Type B pancreatic cell (in vitro differentiated cells): ENCODE data around the gene MAPK8. TPM values are rescaled to one million over a fixed set of nuclear protein-coding genes. Genes with fewer than 3 reads are reported as not detected.

Experiments used
- DNase-seq: peaks from one replicate; pipeline ENCODE4 v3.0.0; 2021; ENCODE audit warnings: mixed read lengths; ENCODE audit not compliant: unreplicated experiment; ENCODE audit errors: extremely low spot score
- H3K27ac Mint-ChIP-seq: 2 replicates; pipeline ENCODE4 v1.8.0; 2021; ENCODE audit warnings: mild to moderate bottlenecking, mixed read lengths
- H3K27me3 Mint-ChIP-seq: 2 replicates; pipeline ENCODE4 v1.8.0; 2021; ENCODE audit warnings: mixed read lengths
- H3K36me3 Mint-ChIP-seq: 2 replicates; pipeline ENCODE4 v1.8.0; 2021; ENCODE audit warnings: mixed read lengths
- H3K4me1 Mint-ChIP-seq: one replicate; pipeline ENCODE4 v1.8.0; 2021; ENCODE audit warnings: mixed read lengths; ENCODE audit not compliant: unreplicated experiment
- H3K4me3 Mint-ChIP-seq: 2 replicates; pipeline ENCODE4 v1.8.0; 2021; ENCODE audit warnings: mild to moderate bottlenecking, mixed read lengths
- H3K9me3 Mint-ChIP-seq: 2 replicates; pipeline ENCODE4 v1.8.0; 2021; ENCODE audit warnings: mixed read lengths
- total RNA-seq: library from RNA; stranded (reverse); gene quantifications from 2 replicates; pipeline ENCODE4 v1.2.1, GENCODE V29; 2021; ENCODE audit warnings: low replicate concordance
- TF ChIP-seq, protein P1 (sequence below): fragments of 200-600 bp; sonication (generic); conservative IDR thresholded peaks from 2 replicates; pipeline ENCODE4 v1.5.0; 2021; ENCODE audit warnings: antibody characterized with exemption, mild to moderate bottlenecking

The MAPK8 gene
- total RNA-seq, 1 donor from 2014 or later = 48.4 TPM

DNA sequence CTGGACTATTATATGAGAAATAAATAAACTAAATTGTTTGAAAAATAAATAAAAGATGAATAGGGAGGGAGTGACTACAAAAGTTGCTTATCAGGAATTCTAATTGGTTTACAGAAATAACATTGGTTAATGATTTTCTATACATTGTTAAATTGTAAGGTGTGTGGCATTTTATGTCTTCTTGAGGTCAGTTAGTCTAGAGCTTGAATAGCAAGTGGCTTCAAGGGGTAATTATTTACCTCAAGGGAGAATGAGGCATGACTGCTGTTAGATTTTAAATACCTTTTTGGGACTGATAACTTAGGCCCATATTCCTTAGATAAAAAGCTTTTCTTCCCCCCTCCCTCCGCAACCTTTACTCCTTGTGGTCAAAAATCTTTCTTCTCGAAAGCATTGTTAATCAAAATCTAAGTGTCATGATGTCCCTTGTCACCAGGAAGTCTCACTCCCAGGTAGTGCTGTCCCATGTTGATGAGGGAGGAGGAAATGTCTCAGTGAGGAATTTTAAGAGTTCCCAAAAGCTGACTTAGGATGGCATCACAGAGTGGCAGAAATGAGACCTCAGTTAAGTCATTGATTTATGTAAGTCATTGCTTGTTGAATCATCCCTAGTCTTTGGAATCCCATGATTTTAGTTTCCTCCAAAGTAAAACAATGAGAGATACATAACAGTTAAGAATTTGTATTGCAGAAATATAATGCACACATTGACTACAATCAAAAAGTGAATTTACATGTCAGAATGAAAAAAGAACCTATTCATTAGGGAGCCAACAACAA, 71.5 kb downstream of the MAPK8 start:
- H3K27ac Mint-ChIP-seq = no peak overlapping the region
- no peaks in the 10 kb centered on the region for H3K4me1 Mint-ChIP-seq
- no peak overlapping the region for H3K4me3 Mint-ChIP-seq
- no peaks in the 10 kb centered on the region for H3K27me3 Mint-ChIP-seq
- H3K9me3 Mint-ChIP-seq = peaks cover 11% of the 10 kb centered on the region
- peaks cover 3% of the 10 kb centered on the region for H3K36me3 Mint-ChIP-seq
- no peak for DNase-seq
- TF ChIP-seq, protein P1, sequence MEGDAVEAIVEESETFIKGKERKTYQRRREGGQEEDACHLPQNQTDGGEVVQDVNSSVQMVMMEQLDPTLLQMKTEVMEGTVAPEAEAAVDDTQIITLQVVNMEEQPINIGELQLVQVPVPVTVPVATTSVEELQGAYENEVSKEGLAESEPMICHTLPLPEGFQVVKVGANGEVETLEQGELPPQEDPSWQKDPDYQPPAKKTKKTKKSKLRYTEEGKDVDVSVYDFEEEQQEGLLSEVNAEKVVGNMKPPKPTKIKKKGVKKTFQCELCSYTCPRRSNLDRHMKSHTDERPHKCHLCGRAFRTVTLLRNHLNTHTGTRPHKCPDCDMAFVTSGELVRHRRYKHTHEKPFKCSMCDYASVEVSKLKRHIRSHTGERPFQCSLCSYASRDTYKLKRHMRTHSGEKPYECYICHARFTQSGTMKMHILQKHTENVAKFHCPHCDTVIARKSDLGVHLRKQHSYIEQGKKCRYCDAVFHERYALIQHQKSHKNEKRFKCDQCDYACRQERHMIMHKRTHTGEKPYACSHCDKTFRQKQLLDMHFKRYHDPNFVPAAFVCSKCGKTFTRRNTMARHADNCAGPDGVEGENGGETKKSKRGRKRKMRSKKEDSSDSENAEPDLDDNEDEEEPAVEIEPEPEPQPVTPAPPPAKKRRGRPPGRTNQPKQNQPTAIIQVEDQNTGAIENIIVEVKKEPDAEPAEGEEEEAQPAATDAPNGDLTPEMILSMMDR = no peak

DNA sequence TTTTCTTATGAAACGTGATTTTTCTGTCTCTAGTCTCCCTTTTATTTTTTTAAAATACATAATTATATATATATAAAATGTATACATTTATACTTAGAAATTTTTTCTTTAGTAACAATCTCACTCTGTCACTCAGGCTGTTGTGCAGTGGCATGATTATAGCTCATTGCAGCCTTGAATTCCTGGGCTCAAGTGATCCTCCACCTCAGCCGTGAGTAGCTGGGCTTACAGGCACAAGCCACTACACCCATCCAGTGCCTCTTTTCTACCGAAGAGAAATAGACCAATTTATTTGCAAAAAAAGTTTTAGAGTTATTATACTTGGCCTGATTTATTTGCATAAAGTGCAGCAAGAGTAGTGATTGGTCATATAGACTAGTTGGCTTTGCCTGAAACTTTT, 72.2 kb downstream of the MAPK8 start:
- H3K27ac Mint-ChIP-seq = no peak overlapping the region

DNA sequence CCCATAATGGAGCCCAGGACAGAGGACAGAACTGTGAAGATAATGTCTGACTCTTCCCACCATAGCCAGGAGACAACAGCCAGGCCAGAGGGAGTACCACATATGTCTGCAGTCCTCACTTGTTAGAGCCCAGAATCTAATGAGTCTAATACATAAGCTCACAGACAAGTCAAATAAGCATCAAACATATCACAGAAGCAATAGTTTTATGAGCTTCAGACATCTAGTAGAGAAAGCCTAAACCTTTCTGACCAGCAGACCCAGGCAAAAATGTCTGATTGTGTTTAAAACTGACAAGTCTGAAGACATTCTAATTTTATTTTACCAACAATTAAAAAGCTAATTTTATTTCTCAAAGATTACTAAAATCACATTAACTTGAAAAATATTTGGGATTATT, 75.5 kb downstream of the MAPK8 start:
- Mint-ChIP-seq H3K27ac (no peak overlapping the region), H3K4me1 (peaks cover 11% of the 10 kb centered on the region), H3K9me3 (peaks cover under 1% of the 10 kb centered on the region), H3K27me3 (no peaks in the 10 kb centered on the region), H3K36me3 (no peaks in the 10 kb centered on the region), H3K4me3 (no peak overlapping the region)
- DNase-seq = no peak
- TF ChIP-seq, protein P1 = no peak

More for the DNA sequence above, 72.2 kb downstream of the MAPK8 start:
- H3K36me3 Mint-ChIP-seq = peaks cover 3% of the 10 kb centered on the region
- H3K4me1 Mint-ChIP-seq = no peaks in the 10 kb centered on the region
- peaks cover 11% of the 10 kb centered on the region for H3K9me3 Mint-ChIP-seq
- TF ChIP-seq, protein P1 = no peak
- no peak for DNase-seq
- H3K4me3 Mint-ChIP-seq = no peak overlapping the region
- no peaks in the 10 kb centered on the region for H3K27me3 Mint-ChIP-seq

DNA sequence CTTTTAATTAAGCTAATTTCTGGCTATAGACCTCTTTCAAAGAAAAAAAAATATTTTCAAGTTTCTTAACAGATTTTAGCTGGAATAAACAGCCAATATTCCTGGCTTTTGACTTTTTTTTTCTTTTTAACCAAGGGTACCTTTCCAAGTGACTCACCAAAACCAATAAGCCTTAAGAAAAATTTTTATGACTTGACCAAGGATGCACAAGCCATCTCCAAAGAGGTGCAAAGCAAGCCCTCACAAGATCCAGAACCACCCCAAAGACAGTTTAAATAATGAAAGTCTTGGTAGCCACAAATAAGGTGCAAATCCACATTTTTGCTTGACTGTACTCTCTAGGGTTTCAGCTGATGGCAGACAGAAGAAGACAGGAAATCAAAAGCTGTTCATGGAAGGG, 76.5 kb downstream of the MAPK8 start:
- no peaks in the 10 kb centered on the region for H3K27me3 Mint-ChIP-seq
- no peaks in the 10 kb centered on the region for H3K36me3 Mint-ChIP-seq
- TF ChIP-seq, protein P1 = no peak
- no peak overlapping the region for H3K27ac Mint-ChIP-seq
- peaks cover 11% of the 10 kb centered on the region for H3K4me1 Mint-ChIP-seq
- no peak overlapping the region for H3K4me3 Mint-ChIP-seq
- no peaks in the 10 kb centered on the region for H3K9me3 Mint-ChIP-seq
- no peak for DNase-seq

DNA sequence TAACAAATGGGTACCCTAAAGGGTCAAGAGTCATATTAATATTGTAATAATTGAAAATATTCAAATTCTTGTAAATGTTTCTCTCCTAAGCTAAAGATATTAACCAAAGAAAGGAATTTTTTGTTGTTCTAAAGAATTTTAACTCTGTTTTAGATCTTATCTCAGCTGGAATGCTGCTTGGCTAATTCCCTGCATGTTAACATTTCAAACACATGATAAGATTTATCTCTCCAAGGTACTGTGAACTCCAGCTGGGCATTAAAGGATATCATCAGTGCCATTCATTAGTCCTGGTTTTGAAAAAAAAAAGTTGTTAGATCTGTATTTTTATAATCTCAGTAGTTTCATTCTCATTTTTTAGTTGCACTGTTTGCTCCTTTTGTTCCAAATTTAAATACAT, 76.9 kb downstream of the MAPK8 start:
- Mint-ChIP-seq H3K27me3 (no peaks in the 10 kb centered on the region), H3K27ac (no peak overlapping the region), H3K9me3 (no peaks in the 10 kb centered on the region), H3K4me3 (no peak overlapping the region), H3K4me1 (peaks cover 11% of the 10 kb centered on the region), H3K36me3 (no peaks in the 10 kb centered on the region)
- no peak for DNase-seq
- TF ChIP-seq, protein P1 = no peak
